Fibroblast of lung (primary cell): ENCODE data around the gene CLTCL1. TPM values are rescaled to one million over a fixed set of nuclear protein-coding genes. Genes with fewer than 3 reads are reported as not detected.
"Not testable (repeated sequence)": the region's sequence is repeated elsewhere in the genome, so short reads cannot be mapped to it uniquely, and the experiment has no call there.

Experiments
- DNase-seq, 2 donors: peaks; one replicate each; pipeline versions ENCODE4 v3.0.0 to v3.0.0-alpha.2; 2010; ENCODE audit warnings: low read depth in 2 of 2
- H2AFZ ChIP-seq: 2 replicates; pipeline ENCODE4 v1.5.1; 2012; ENCODE audit warnings: low read length, control low read depth, inconsistent platforms
- H3K27ac ChIP-seq: 2 replicates; pipeline ENCODE4 v1.5.1; 2011; ENCODE audit warnings: low read length, control low read depth; ENCODE audit not compliant: insufficient read depth
- H3K27me3 ChIP-seq: 2 replicates; pipeline ENCODE4 v1.5.1; 2011; ENCODE audit warnings: mild to moderate bottlenecking, low read length; ENCODE audit not compliant: control insufficient read depth, insufficient read depth
- H3K36me3 ChIP-seq: 2 replicates; pipeline ENCODE4 v1.5.1; 2011; ENCODE audit warnings: low read length; ENCODE audit not compliant: control insufficient read depth, insufficient read depth
- H3K4me1 ChIP-seq: 2 replicates; pipeline ENCODE4 v1.5.1; 2011; ENCODE audit warnings: low read length; ENCODE audit not compliant: control insufficient read depth, insufficient read depth; ENCODE audit errors: extremely low read depth
- H3K4me2 ChIP-seq: 2 replicates; pipeline ENCODE4 v1.5.1; 2011; ENCODE audit warnings: low read length, control low read depth; ENCODE audit not compliant: insufficient read depth; ENCODE audit errors: extremely low read depth
- H3K4me3 ChIP-seq, 4 experiments: fragments of 200-600 bp in 1 of 4; sonication (generic) in 1 of 4; replicated peaks in 1 of 4; 2 replicates each; pipeline ENCODE4 v1.5.1; 2011 to 2016; ENCODE audit warnings: low read length in 4 of 4, low read depth in 3 of 4, mild to moderate bottlenecking in 3 of 4, control low read depth in 2 of 4, inconsistent platforms in 1 of 4, mixed read lengths in 1 of 4; ENCODE audit not compliant: insufficient read depth in 1 of 4; ENCODE audit errors: control extremely low read depth in 1 of 4
- H3K79me2 ChIP-seq: 2 replicates; pipeline ENCODE4 v1.5.1; 2012; ENCODE audit warnings: mild to moderate bottlenecking, low read length, inconsistent platforms; ENCODE audit not compliant: control insufficient read depth, insufficient read depth
- H3K9ac ChIP-seq: 2 replicates; pipeline ENCODE4 v1.5.1; 2011; ENCODE audit warnings: mild to moderate bottlenecking, low read length, control low read depth; ENCODE audit not compliant: insufficient read depth
- H3K9me3 ChIP-seq: 2 replicates; pipeline ENCODE4 v1.5.1; 2012; ENCODE audit warnings: low read depth, low read length; ENCODE audit not compliant: control insufficient read depth, insufficient read depth
- H4K20me1 ChIP-seq: 2 replicates; pipeline ENCODE4 v1.5.1; 2011; ENCODE audit warnings: low read length; ENCODE audit not compliant: control insufficient read depth, insufficient read depth; ENCODE audit errors: extremely low read depth
- CTCF ChIP-seq, 2 donors: IDR thresholded peaks in 1 of 2; conservative IDR thresholded peaks in 1 of 2; 1 replicate in 1 of 2; 2 replicates in 1 of 2; pipeline ENCODE4 v1.5.1; 2011 to 2012; ENCODE audit warnings: low read length in 2 of 2, control low read depth in 1 of 2, inconsistent platforms in 1 of 2, low read depth in 1 of 2, mild to moderate bottlenecking in 1 of 2
- EZH2 ChIP-seq: IDR thresholded peaks from 2 replicates; pipeline ENCODE4 v1.5.1; 2012; ENCODE audit warnings: low read length, control low read depth, mild to moderate bottlenecking; ENCODE audit errors: missing control alignments
- polyA plus RNA-seq, 2 donors: library from polyadenylated mRNA; depleted of rRNA in 1 of 2; stranded (reverse) in 1 of 2; unstranded in 1 of 2; fragments of >200 nt; gene quantifications; 2 replicates each; pipeline ENCODE4 v1.2.1, GENCODE V29; 2011 to 2012; ENCODE audit warnings: missing spikeins in 1 of 2
- total RNA-seq: library from RNA; depleted of rRNA; stranded (reverse); fragments of >200 nt; gene quantifications from 2 replicates; pipeline ENCODE4 v1.2.1, GENCODE V29; 2014

CLTCL1 gene
- total and polyA plus RNA-seq, 2 donors (not counting 1 experiment from before 2014, with no cell fraction given) = 6.5 to 13.4 TPM

- TF ChIP-seq EZH2 = no peak
- TF ChIP-seq CTCF (conservative IDR thresholded peaks at IDR 0.05 in 1 of 2, IDR thresholded peaks at IDR 0.05 in 1 of 2; ENCODE audit: low read depth in 1 of 2, low read length in 2 of 2) = no peak
- no peaks in the 10 kb centered on the region for H3K36me3 ChIP-seq
Observed at GRCh38 chr22:19258371-19258770, 33.1 kb downstream of the CLTCL1 start.

GRCh38 chr22:19256362-19256761, 35.2 kb downstream of the CLTCL1 start:
- not testable (repeated sequence) for DNase-seq, H4K20me1 ChIP-seq, H3K9ac ChIP-seq, H3K79me2 ChIP-seq, H3K27ac ChIP-seq, H3K4me2 ChIP-seq, H3K4me3 ChIP-seq, H3K9me3 ChIP-seq, H3K4me1 ChIP-seq, H3K36me3 ChIP-seq, H3K27me3 ChIP-seq, H2AFZ ChIP-seq

More at GRCh38 chr22:19258371-19258770, 33.1 kb downstream of the CLTCL1 start:
- no peak overlapping the region for H3K4me2 ChIP-seq
- DNase-seq = no peak
- H2AFZ ChIP-seq = no peak overlapping the region
- H3K27ac ChIP-seq = no peak overlapping the region
- no peak overlapping the region for H3K4me3 ChIP-seq
- no peaks in the 10 kb centered on the region for H3K79me2 ChIP-seq
- no peaks in the 10 kb centered on the region for H4K20me1 ChIP-seq
- no peaks in the 10 kb centered on the region for H3K4me1 ChIP-seq
- H3K9ac ChIP-seq = no peak overlapping the region
- no peaks in the 10 kb centered on the region for H3K9me3 ChIP-seq
- no peaks in the 10 kb centered on the region for H3K27me3 ChIP-seq

- Histone ChIP-seq H3K9me3 (no peaks in the 10 kb centered on the region), H4K20me1 (no peaks in the 10 kb centered on the region), H3K4me1 (no peaks in the 10 kb centered on the region), H3K79me2 (no peaks in the 10 kb centered on the region), H2AFZ (no peak overlapping the region), H3K4me3 (no peak overlapping the region), H3K4me2 (no peak overlapping the region), H3K27ac (no peak overlapping the region), H3K36me3 (no peaks in the 10 kb centered on the region), H3K27me3 (no peaks in the 10 kb centered on the region), H3K9ac (no peak overlapping the region)
- DNase-seq = no peak
- TF ChIP-seq EZH2 (no peak), CTCF (conservative IDR thresholded peaks at IDR 0.05 in 1 of 2, IDR thresholded peaks at IDR 0.05 in 1 of 2; ENCODE audit: low read depth in 1 of 2, low read length in 2 of 2) (no peak)
Observed at GRCh38 chr22:19253143-19253542, 38.4 kb downstream of the CLTCL1 start.
